ENCODE data around the gene GGA2. TPM values are rescaled to one million over a fixed set of nuclear protein-coding genes. Genes with fewer than 3 reads are reported as not detected.

The GGA2 gene
- total RNA-seq, 1 experiment from 2014 or later: 90.4 TPM

GRCh38 chr16:23500862-23501225 lies 9.4 kb downstream of the GGA2 start:
- CTCF ChIA-PET: no interaction called here
- H3K36me3 Mint-ChIP-seq (ENCODE audit: insufficient read depth, unreplicated experiment): peaks cover 5% of the 10 kb centered on the region
- no peak overlapping the region for H3K27ac Mint-ChIP-seq (ENCODE audit: unreplicated experiment)
- intact Hi-C loops (cut with micrococcal nuclease; ENCODE audit: unreplicated experiment): loop anchor here (10.0 kb wide), 1 partner anchor 316 kb away; the partner anchor contains the start of gene SCNN1G
- H3K9me3 Mint-ChIP-seq (ENCODE audit: low read depth, unreplicated experiment): no peaks in the 10 kb centered on the region
- TF ChIP-seq CTCF (IDR thresholded peaks at IDR 0.05; ENCODE audit: unreplicated experiment): no peak
- no peaks in the 10 kb centered on the region for H3K27me3 Mint-ChIP-seq (ENCODE audit: unreplicated experiment)
- no TSS peak for BruUV-seq (replicated peaks)
- no peak for DNase-seq
- H3K4me1 Mint-ChIP-seq (ENCODE audit: low read depth, unreplicated experiment): peaks cover 29% of the 10 kb centered on the region
- H3K4me3 Mint-ChIP-seq (ENCODE audit: low read depth, unreplicated experiment): no peak overlapping the region

GRCh38 chr16:23500212-23500861 lies 10.0 kb downstream of the GGA2 start:
- Mint-ChIP-seq H3K36me3 (ENCODE audit: insufficient read depth, unreplicated experiment) (peaks cover 9% of the 10 kb centered on the region), H3K4me3 (ENCODE audit: low read depth, unreplicated experiment) (no peak overlapping the region), H3K27ac (ENCODE audit: unreplicated experiment) (no peak overlapping the region), H3K9me3 (ENCODE audit: low read depth, unreplicated experiment) (no peaks in the 10 kb centered on the region), H3K27me3 (ENCODE audit: unreplicated experiment) (no peaks in the 10 kb centered on the region), H3K4me1 (ENCODE audit: low read depth, unreplicated experiment) (peaks cover 29% of the 10 kb centered on the region)
- no TSS peak for BruUV-seq (replicated peaks)
- CTCF ChIA-PET: interaction anchor here (0.7 to 1.4 kb wide), 2 partner anchors 8 to 177 kb away, joined by 3 read pairs; no protein-coding TSS in a partner anchor
- intact Hi-C loops (cut with micrococcal nuclease; ENCODE audit: unreplicated experiment): loop anchor here (10.0 kb wide), 1 partner anchor 316 kb away; the partner anchor contains the start of gene SCNN1G
- TF ChIP-seq CTCF (IDR thresholded peaks at IDR 0.05; ENCODE audit: unreplicated experiment): no peak
- DNase-seq: no peak

- intact Hi-C loops (cut with micrococcal nuclease; ENCODE audit: unreplicated experiment): loop anchor here (10.0 kb wide), 1 partner anchor 315 kb away; the partner anchor contains the start of gene SCNN1G
- H3K4me1 Mint-ChIP-seq (ENCODE audit: low read depth, unreplicated experiment): peaks cover 29% of the 10 kb centered on the region
- CTCF ChIA-PET: interaction anchor here (0.7 to 1.4 kb wide), 2 partner anchors 9 to 176 kb away, joined by 3 read pairs; no protein-coding TSS in a partner anchor
- H3K27me3 Mint-ChIP-seq (ENCODE audit: unreplicated experiment): no peaks in the 10 kb centered on the region
- peaks cover 13% of the 10 kb centered on the region for H3K36me3 Mint-ChIP-seq (ENCODE audit: insufficient read depth, unreplicated experiment)
- no peak overlapping the region for H3K4me3 Mint-ChIP-seq (ENCODE audit: low read depth, unreplicated experiment)
- TF ChIP-seq CTCF (IDR thresholded peaks at IDR 0.05; ENCODE audit: unreplicated experiment): no peak
- DNase-seq: no peak
- no peaks in the 10 kb centered on the region for H3K9me3 Mint-ChIP-seq (ENCODE audit: low read depth, unreplicated experiment)
- no peak overlapping the region for H3K27ac Mint-ChIP-seq (ENCODE audit: unreplicated experiment)
- BruUV-seq (replicated peaks): no TSS peak
Observed at GRCh38 chr16:23499801-23500200, 10.5 kb downstream of the GGA2 start.

- Mint-ChIP-seq H3K9me3 (ENCODE audit: low read depth, unreplicated experiment) (no peaks in the 10 kb centered on the region), H3K4me1 (ENCODE audit: low read depth, unreplicated experiment) (peaks cover 29% of the 10 kb centered on the region), H3K27me3 (ENCODE audit: unreplicated experiment) (no peaks in the 10 kb centered on the region), H3K36me3 (ENCODE audit: insufficient read depth, unreplicated experiment) (peaks cover 17% of the 10 kb centered on the region), H3K4me3 (ENCODE audit: low read depth, unreplicated experiment) (no peak overlapping the region), H3K27ac (ENCODE audit: unreplicated experiment) (no peak overlapping the region)
- CTCF ChIA-PET: interaction anchor here (0.7 to 1.4 kb wide), 3 partner anchors 10 to 101 kb away, joined by 3 read pairs; no protein-coding TSS in a partner anchor
- no peak for TF ChIP-seq CTCF (IDR thresholded peaks at IDR 0.05; ENCODE audit: unreplicated experiment)
- intact Hi-C loops (cut with micrococcal nuclease; ENCODE audit: unreplicated experiment): no loop called here
- DNase-seq: no peak
- BruUV-seq (replicated peaks): no TSS peak
Observed at GRCh38 chr16:23498863-23499262, 11.4 kb downstream of the GGA2 start.
